ENCODE results near the gene CHADL. TPM values are rescaled to one million over a fixed set of nuclear protein-coding genes. Genes with fewer than 3 reads are reported as not detected.

CHADL gene
- total and polyA plus RNA-seq, 2 of the 8 experiments (the other 6 are each of a cell fraction or from before 2014, with no cell fraction given): 0.78 to 1.4 TPM

DNA sequence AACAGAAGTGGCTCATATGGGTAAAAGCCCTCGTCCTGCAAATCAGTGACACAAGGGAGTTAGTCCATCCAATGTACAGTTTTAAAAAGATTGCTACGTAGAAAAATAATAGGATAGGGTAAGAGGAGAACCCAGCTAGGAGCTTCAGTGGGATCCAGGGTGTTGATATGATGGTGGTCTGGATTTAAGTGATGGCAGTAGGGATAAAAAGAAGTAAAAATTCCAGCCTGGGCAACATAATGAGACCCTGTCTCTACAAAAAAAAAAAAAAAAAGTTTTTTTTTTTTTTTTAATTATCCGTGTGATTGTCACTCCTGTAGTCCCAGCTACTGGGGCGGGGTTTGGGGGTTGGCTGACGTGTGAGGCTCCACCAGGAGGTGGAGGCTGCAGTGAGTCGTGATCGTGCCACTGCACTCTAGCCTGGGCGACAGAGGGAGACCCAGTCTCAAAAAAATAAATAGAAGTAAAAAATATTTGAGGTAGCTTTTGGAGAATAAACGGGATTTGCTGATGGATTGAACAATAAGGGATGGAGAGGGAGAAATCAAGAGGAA lies 42.6 kb downstream of the CHADL start:
- Histone ChIP-seq H2BK120ac (replicated peaks; ENCODE audit: low read depth, low read length) (no peak overlapping the region), H3K4me2 (ENCODE audit: insufficient read depth in 1 of 2, low read depth in 2 of 2, low read length in 2 of 2) (peak overlapping the region; percentile 63 to 99), H3K23me2 (ENCODE audit: low read depth, low read length) (peaks cover 14% of the 10 kb centered on the region), H2BK5ac (ENCODE audit: low read depth, low read length) (no peak overlapping the region), H3K18ac (ENCODE audit: extremely low read depth, low read length) (no peak overlapping the region), H2AK5ac (ENCODE audit: low read depth, low read length) (no peak overlapping the region), H3K27ac (ENCODE audit: low read depth, low read length) (no peak overlapping the region), H2BK12ac (ENCODE audit: low read depth, low read length) (no peak overlapping the region), H3K23ac (ENCODE audit: insufficient read length) (no peak overlapping the region), H2AFZ (ENCODE audit: low read length) (0 out of 2 replicates have a peak overlapping the region, but pooled peaks have one; percentile 87), H3K79me1 (ENCODE audit: low read depth, low read length) (no peaks in the 10 kb centered on the region), H2BK15ac (ENCODE audit: low read length) (no peak overlapping the region), H4K5ac (ENCODE audit: insufficient read length, low read depth, low read length) (no peak overlapping the region), H3K27me3 (replicated peaks in 1 of 4; ENCODE audit: control insufficient read depth in 3 of 4, extremely low read depth in 1 of 4, insufficient read depth in 3 of 4, low read length in 3 of 4) (peaks cover 0 to 20% (median 14%) of the 10 kb centered on the region in 4 experiments; a peak in 6 of 7 replicates), H4K20me1 (replicated peaks in 1 of 2; ENCODE audit: control insufficient read depth in 1 of 2, insufficient read depth in 2 of 2, low read length in 2 of 2) (no peaks in the 10 kb centered on the region), H3K14ac (ENCODE audit: insufficient read length) (no peak overlapping the region), H3K36me3 (ENCODE audit: control insufficient read depth in 2 of 4, insufficient read depth in 4 of 4, low read length in 3 of 4) (no peaks in the 10 kb centered on the region), H3K56ac (replicated peaks; ENCODE audit: insufficient read length, low read depth, low read length) (no peak overlapping the region), H4K91ac (replicated peaks; ENCODE audit: insufficient read length, low read length) (no peak overlapping the region), H3K4me1 (replicated peaks in 1 of 4; ENCODE audit: control insufficient read depth in 3 of 4, insufficient read depth in 4 of 4, low read length in 3 of 4) (peaks cover 0 to 2% (median under 1%) of the 10 kb centered on the region in 4 experiments; a peak in 1 of 7 replicates), H4K8ac (ENCODE audit: extremely low read depth, insufficient read depth, low read length) (no peak overlapping the region), H3K4me3 (ENCODE audit: extremely low read depth in 1 of 4, insufficient read depth in 2 of 4, low read depth in 3 of 4, low read length in 4 of 4) (peak overlapping the region; percentile 48 to 81 (median 76)), H3K9me3 (ENCODE audit: insufficient read depth in 2 of 2, low read depth in 1 of 2, low read length in 1 of 2) (no peaks in the 10 kb centered on the region), H2BK20ac (ENCODE audit: low read length) (no peak overlapping the region), H3K4ac (replicated peaks; ENCODE audit: insufficient read length, low read depth, low read length) (no peak overlapping the region), H3K79me2 (ENCODE audit: control insufficient read depth in 1 of 2, insufficient read depth in 2 of 2, low read length in 2 of 2) (no peaks in the 10 kb centered on the region), H3K9ac (replicated peaks in 1 of 4; ENCODE audit: extremely low read depth in 1 of 4, low read depth in 3 of 4, low read length in 3 of 4) (no peak overlapping the region)
- POLR2A ChIA-PET (ENCODE audit: partially characterized antibody): interaction anchor here (1.0 to 2.1 kb wide), 5 partner anchors 9 to 46 kb away, joined by 3 to 8 read pairs (median 3); no protein-coding TSS in a partner anchor
- FAIRE-seq (no peak), DNase-seq (ENCODE audit: low read depth in 1 of 2, low spot score in 2 of 2) (no peak)
- WGBS, 2 experiments (ENCODE audit: extremely low coverage in 1 of 2, insufficient coverage in 1 of 2, insufficient read length in 1 of 2, insufficient replicate concordance in 2 of 2, low coverage in 1 of 2, low lambda C conversion rate in 2 of 2, missing lambda C conversion rate in 1 of 2): 11% methylated on average over 9 of the region's 9 CpGs; no CpG with 5 or more reads in 1 of the 2 experiments
- CTCF ChIA-PET (ENCODE audit: partially characterized antibody): interaction anchor here (1.9 kb wide), 1 partner anchor 46 kb away, joined by 4 read pairs; no protein-coding TSS in a partner anchor
- TF ChIP-seq, protein P1, sequence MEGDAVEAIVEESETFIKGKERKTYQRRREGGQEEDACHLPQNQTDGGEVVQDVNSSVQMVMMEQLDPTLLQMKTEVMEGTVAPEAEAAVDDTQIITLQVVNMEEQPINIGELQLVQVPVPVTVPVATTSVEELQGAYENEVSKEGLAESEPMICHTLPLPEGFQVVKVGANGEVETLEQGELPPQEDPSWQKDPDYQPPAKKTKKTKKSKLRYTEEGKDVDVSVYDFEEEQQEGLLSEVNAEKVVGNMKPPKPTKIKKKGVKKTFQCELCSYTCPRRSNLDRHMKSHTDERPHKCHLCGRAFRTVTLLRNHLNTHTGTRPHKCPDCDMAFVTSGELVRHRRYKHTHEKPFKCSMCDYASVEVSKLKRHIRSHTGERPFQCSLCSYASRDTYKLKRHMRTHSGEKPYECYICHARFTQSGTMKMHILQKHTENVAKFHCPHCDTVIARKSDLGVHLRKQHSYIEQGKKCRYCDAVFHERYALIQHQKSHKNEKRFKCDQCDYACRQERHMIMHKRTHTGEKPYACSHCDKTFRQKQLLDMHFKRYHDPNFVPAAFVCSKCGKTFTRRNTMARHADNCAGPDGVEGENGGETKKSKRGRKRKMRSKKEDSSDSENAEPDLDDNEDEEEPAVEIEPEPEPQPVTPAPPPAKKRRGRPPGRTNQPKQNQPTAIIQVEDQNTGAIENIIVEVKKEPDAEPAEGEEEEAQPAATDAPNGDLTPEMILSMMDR (IDR thresholded peaks at IDR 0.05; ENCODE audit: control extremely low read depth in 1 of 3, insufficient read depth in 1 of 3, low read depth in 1 of 3, low read length in 3 of 3): peak in 1 of 3 experiments; percentile 0; a peak in 1 of 4 replicates
- TF ChIP-seq HDAC2 (IDR thresholded peaks at IDR 0.05; ENCODE audit: borderline replicate concordance in 1 of 2, low read depth in 2 of 2, low read length in 2 of 2): 0 out of 4 replicates have a peak, but pooled peaks of 1 of the 2 experiments have one; percentile 12
- TF ChIP-seq BRCA1 (IDR thresholded peaks at IDR 0.05; ENCODE audit: low read depth, low read length): no peak
- TF ChIP-seq KDM5A (IDR thresholded peaks at IDR 0.05; ENCODE audit: low read length): no peak
